GM12878 (cell line): Measurements from ENCODE around the gene OXT. TPM values are rescaled to one million over a fixed set of nuclear protein-coding genes. Genes with fewer than 3 reads are reported as not detected.

Experiments
- ATAC-seq: fragments of 200-7000 bp; cut with Tn5 transposase; 3 replicates; pipeline ENCODE4 v1.9.1; 2020; ENCODE audit warnings: mild to moderate bottlenecking, moderate library complexity
- BruUV-seq: library from RNA; stranded (reverse); fragments of 400-500 nt; replicated peaks from 2 replicates; lab custom pipeline; 2021; lab: Mats Ljungman, UMichigan
- CTCF ChIA-PET: fragments of 300-600 bp; sonication (Branson Sonifier 250); formaldehyde crosslinking; extraction: SDS; loops from one replicate; lab custom pipeline; 2021; ENCODE audit warnings: inconsistent platforms; lab: Yijun Ruan, JAX
- POLR2A ChIA-PET: fragments of 350-600 bp; formaldehyde crosslinking; extraction: SDS; loops from one replicate; lab custom pipeline; 2021; ENCODE audit warnings: inconsistent platforms; lab: Charles Lee
- RAD21 ChIA-PET: fragments of 300-600 bp; sonication (Branson Sonifier 250); formaldehyde crosslinking; loops from one replicate; lab custom pipeline; 2023; ENCODE audit warnings: antibody characterized with exemption; ENCODE audit not compliant: unreplicated experiment; lab: Charles Lee
- SMC1A ChIA-PET: fragments of 300-600 bp; sonication (Branson Sonifier 250); formaldehyde crosslinking; loops from one replicate; lab custom pipeline; 2023; ENCODE audit not compliant: unreplicated experiment, uncharacterized antibody; lab: Charles Lee
- DNase-seq: peaks from one replicate; pipeline ENCODE4 v3.0.0-alpha.2; 2011; ENCODE audit warnings: low read depth, low spot score
- FAIRE-seq: peaks from 3 replicates; lab custom pipeline; 2011; peaks lifted over from hg19 to GRCh38; lab: Jason Lieb, UNC
- H2AFZ ChIP-seq: 2 replicates; pipeline ENCODE4 v1.6.0; 2011; ENCODE audit warnings: low read depth, low read length, control low read depth; ENCODE audit not compliant: control insufficient read depth
- H3K27ac ChIP-seq: 2 replicates; pipeline ENCODE4 v1.5.1; 2011; ENCODE audit warnings: control low read depth; ENCODE audit not compliant: control insufficient read depth, insufficient read depth
- H3K27me3 ChIP-seq, 2 experiments: replicated peaks in 1 of 2; 2 replicates each; pipeline versions ENCODE4 v1.6.0 to v1.6.1; 2011; ENCODE audit warnings: low read length in 1 of 2; ENCODE audit not compliant: control insufficient read depth in 2 of 2, insufficient read depth in 2 of 2
- H3K36me3 ChIP-seq, 2 experiments: 2 replicates each; pipeline ENCODE4 v1.5.1; 2011; ENCODE audit warnings: low read length in 1 of 2; ENCODE audit not compliant: control insufficient read depth in 2 of 2, insufficient read depth in 2 of 2
- H3K4me1 ChIP-seq: 2 replicates; pipeline ENCODE4 v1.6.1; 2011; ENCODE audit warnings: mild to moderate bottlenecking, low read length, moderate library complexity, mixed read lengths; ENCODE audit not compliant: control insufficient read depth, insufficient read depth
- H3K4me2 ChIP-seq: 2 replicates; pipeline ENCODE4 v1.6.0; 2011; ENCODE audit warnings: control low read depth; ENCODE audit not compliant: control insufficient read depth, insufficient read depth
- H3K4me3 ChIP-seq: fragments of 200-600 bp; sonication (generic); 2 replicates; pipeline ENCODE4 v1.5.1; 2016
- H3K79me2 ChIP-seq: 2 replicates; pipeline ENCODE4 v1.6.0; 2011; ENCODE audit warnings: low read length; ENCODE audit not compliant: control insufficient read depth, insufficient read depth
- H3K9ac ChIP-seq: 2 replicates; pipeline ENCODE4 v1.8.0; 2011; ENCODE audit warnings: low read length, control low read depth, mixed read lengths; ENCODE audit not compliant: control insufficient read depth, insufficient read depth
- H3K9me3 ChIP-seq: replicated peaks from 3 replicates; pipeline ENCODE4 v1.5.1; 2011; ENCODE audit warnings: mild to moderate bottlenecking, low read length; ENCODE audit not compliant: control insufficient read depth, insufficient read depth
- H4K20me1 ChIP-seq: 2 replicates; pipeline ENCODE4 v1.6.0; 2011; ENCODE audit not compliant: control insufficient read depth, insufficient read depth
- ATF7 ChIP-seq: fragments of 450-650 bp; IDR thresholded peaks from 2 replicates; pipeline ENCODE4 v1.6.1; 2016; ENCODE audit warnings: low read depth, mild to moderate bottlenecking
- BCL3 ChIP-seq: IDR thresholded peaks from 2 replicates; pipeline ENCODE4 v1.6.1; 2011; ENCODE audit warnings: borderline replicate concordance, low read depth, mild to moderate bottlenecking, moderate library complexity, low read length; ENCODE audit not compliant: insufficient read depth, poor library complexity, severe bottlenecking
- CREB1 ChIP-seq: IDR thresholded peaks from 2 replicates; pipeline ENCODE4 v1.6.1; 2012; ENCODE audit warnings: low read depth, mild to moderate bottlenecking, inconsistent platforms
- E4F1 ChIP-seq: fragments of 450-650 bp; IDR thresholded peaks from 2 replicates; pipeline ENCODE4 v1.6.1; 2018; ENCODE audit warnings: borderline replicate concordance, mild to moderate bottlenecking; ENCODE audit not compliant: partially characterized antibody
- EP300 ChIP-seq, 2 experiments: fragments of 150-350 bp in 1 of 2; IDR thresholded peaks; 2 replicates each; pipeline ENCODE4 v1.6.1; 2011 to 2012; ENCODE audit warnings: low read depth in 2 of 2, low read length in 2 of 2, borderline replicate concordance in 1 of 2, improper control_type of control experiment in 1 of 2, inconsistent platforms in 1 of 2; ENCODE audit not compliant: control insufficient read depth in 1 of 2
- ETV6 ChIP-seq, 2 experiments: fragments of 450-650 bp in 1 of 2; IDR thresholded peaks in 1 of 2; conservative IDR thresholded peaks in 1 of 2; 2 replicates each; pipeline ENCODE4 v1.6.1; 2014; ENCODE audit warnings: antibody characterized with exemption in 1 of 2, borderline replicate concordance in 1 of 2, low read depth in 1 of 2, mild to moderate bottlenecking in 1 of 2, moderate library complexity in 1 of 2
- GABPA ChIP-seq: IDR thresholded peaks from 2 replicates; pipeline ENCODE4 v1.6.1; 2014; ENCODE audit warnings: antibody characterized with exemption, low read depth, mild to moderate bottlenecking, inconsistent platforms
- NFXL1 ChIP-seq: fragments of 450-650 bp; IDR thresholded peaks from 2 replicates; pipeline ENCODE4 v1.6.1; 2017; ENCODE audit warnings: antibody characterized with exemption, mild to moderate bottlenecking, borderline replicate concordance
- PKNOX1 ChIP-seq: fragments of 450-650 bp; IDR thresholded peaks from 2 replicates; pipeline ENCODE4 v1.6.1; 2016; ENCODE audit warnings: mild to moderate bottlenecking
- RAD21 ChIP-seq: IDR thresholded peaks from 2 replicates; pipeline ENCODE4 v1.6.1; 2011; ENCODE audit warnings: mild to moderate bottlenecking, low read depth, low read length, moderate library complexity; ENCODE audit not compliant: insufficient read depth
- RUNX3 ChIP-seq: IDR thresholded peaks from 2 replicates; pipeline ENCODE4 v1.6.1; 2012; ENCODE audit warnings: low read length, inconsistent platforms
- TCF3 ChIP-seq: IDR thresholded peaks from 2 replicates; pipeline ENCODE4 v1.6.1; 2012; ENCODE audit warnings: low read depth, mild to moderate bottlenecking, low read length, borderline replicate concordance; ENCODE audit not compliant: insufficient read depth
- YY1 ChIP-seq: IDR thresholded peaks from 2 replicates; pipeline ENCODE4 v1.6.1; 2011; ENCODE audit warnings: low read depth, mild to moderate bottlenecking, low read length
- WGBS: methylation state at CpG from one replicate; pipeline ENCODE4 v1.1.6; 2016; ENCODE audit warnings: low lambda C conversion rate; ENCODE audit not compliant: insufficient replicate concordance, insufficient coverage; ENCODE audit errors: missing lambda C conversion rate; 5-methylcytosine and 5-hydroxymethylcytosine counted together
- in situ Hi-C: fragments of 300-500 bp; cut with MboI; formaldehyde crosslinking; loops from 9 replicates; pipeline ENCODE4 v1.14.3; 2018; ENCODE audit warnings: mixed read lengths
- intact Hi-C: fragments of 100-400 bp; cut with micrococcal nuclease; formaldehyde crosslinking; loops from one replicate; pipeline ENCODE4 v1.14.2; 2022; ENCODE audit not compliant: unreplicated experiment
- polyA plus RNA-seq, 11 experiments: library from polyadenylated mRNA; depleted of rRNA in 4 of 11; unstranded in 6 of 11; stranded (reverse) in 5 of 11; fragments of >200 nt; fragmentation: Nextera tagmentation in 4 of 11; fragmentation: Illumina TruSeq in 1 of 11; extraction: Ambion mirVana in 4 of 11; extraction: Trizol in 1 of 11; gene quantifications; 1 replicate in 1 of 11; 2 replicates in 10 of 11; pipeline versions ENCODE4 v1.2.1 to v1.2.3, GENCODE V29; 2011 to 2016; ENCODE audit warnings: inconsistent platforms in 2 of 11, missing spikeins in 2 of 11, low read depth in 1 of 11
- total RNA-seq, 4 experiments: library from RNA; depleted of rRNA in 3 of 4; stranded (reverse); fragments of >200 nt in 3 of 4; fragmentation: Illumina TruSeq in 1 of 4; extraction: Trizol in 1 of 4; gene quantifications; 2 replicates each; pipeline versions ENCODE4 v1.2.1 to v1.2.3, GENCODE V29; 2013 to 2021

OXT gene
- total and polyA plus RNA-seq, 10 of the 15 experiments (the other 5 are each of a cell fraction or from before 2014, with no cell fraction given), result not detected

GRCh38 chr20:3044336-3044965 is 27.0 kb upstream of the OXT start (continued):
- no peak for TF ChIP-seq E4F1
- no peak for TF ChIP-seq BCL3

- DNase-seq (no peak), FAIRE-seq (peak; percentile 68), ATAC-seq (peak; percentile 77)
- peaks cover 4 to 9% of the 10 kb centered on the region in 2 experiments; a peak in 3 of 4 replicates for H3K36me3 ChIP-seq
- H3K27ac ChIP-seq, result peak overlapping the region; percentile 87
- in situ Hi-C loops (no loop called here), intact Hi-C loops (loop anchor here (10.0 kb wide), 1 partner anchor 160 kb away; the partner anchor contains the start of genes DDRGK1 and ITPA)
- CTCF ChIA-PET, result interaction anchor here (0.6 to 0.9 kb wide), 2 partner anchors 8 to 174 kb away, joined by 4 read pairs; no protein-coding TSS in a partner anchor
- no peaks in the 10 kb centered on the region; the same call in 1 of the 2 replicates for H3K4me1 ChIP-seq
- peak overlapping the region; percentile 70 for H3K4me2 ChIP-seq
- no peaks in the 10 kb centered on the region for H3K27me3 ChIP-seq
- WGBS, result 3% methylated on average over 7 of the region's 24 CpGs
- H4K20me1 ChIP-seq, result no peaks in the 10 kb centered on the region
- H3K4me3 ChIP-seq, result peak overlapping the region; percentile 80
- peak overlapping the region; percentile 65; the same call in 1 of the 2 replicates for H3K9ac ChIP-seq
- BruUV-seq, result no TSS peak
- SMC1A ChIA-PET, result interaction anchor here (0.6 to 0.9 kb wide), 3 partner anchors 8 to 163 kb away, joined by 3 to 4 read pairs (median 3); no protein-coding TSS in a partner anchor
- RAD21 ChIA-PET, result interaction anchor here (0.6 to 1.0 kb wide), 2 partner anchors 9 to 112 kb away, joined by 4 to 5 read pairs; no protein-coding TSS in a partner anchor
- POLR2A ChIA-PET, result interaction anchor here (0.6 to 1.8 kb wide), 2 partner anchors 116 to 144 kb away, joined by 3 to 13 read pairs; no protein-coding TSS in a partner anchor
- no peaks in the 10 kb centered on the region for H3K9me3 ChIP-seq
- peak overlapping the region; percentile 94 for H2AFZ ChIP-seq
- peaks cover 13% of the 10 kb centered on the region for H3K79me2 ChIP-seq
- TF ChIP-seq PKNOX1 (peak; percentile 37; the same call in 1 of the 2 replicates), CREB1 (peak; percentile 52), NFXL1 (no peak), ATF7 (peak; percentile 65), GABPA (no peak), YY1 (peak; percentile 23; the same call in 1 of the 2 replicates), RUNX3 (peak; percentile 53), RAD21 (no peak), TCF3 (no peak), EP300 (IDR thresholded peaks at IDR 0.05; ENCODE audit: borderline replicate concordance in 1 of 2, control insufficient read depth in 1 of 2, low read depth in 2 of 2, low read length in 2 of 2) (0 out of 4 replicates have a peak, but pooled peaks of 1 of the 2 experiments have one; percentile 22), ETV6 (conservative IDR thresholded peaks at IDR 0.05 in 1 of 2, IDR thresholded peaks at IDR 0.05 in 1 of 2; ENCODE audit: borderline replicate concordance in 1 of 2, low read depth in 1 of 2) (no peak)
Observed at GRCh38 chr20:3045042-3045815, 26.2 kb upstream of the OXT start.
